B cell (primary cell): Measurements from ENCODE around the gene ABCA2. TPM values are rescaled to one million over a fixed set of nuclear protein-coding genes. Genes with fewer than 3 reads are reported as not detected.

Source experiments
- ATAC-seq: fragments of 200-7000 bp; cut with Tn5 transposase; one replicate; pipeline ENCODE4 v1.10.0; 2021; ENCODE audit warnings: low read depth, mild to moderate bottlenecking, moderate number of reproducible peaks, moderate library complexity
- CTCF ChIA-PET: fragments of 350-600 bp; sonication (Branson Sonifier 250); formaldehyde crosslinking; loops from one replicate; lab custom pipeline; 2021; ENCODE audit warnings: antibody characterized with exemption, inconsistent platforms; lab: Charles Lee
- POLR2A ChIA-PET: fragments of 350-600 bp; sonication (Branson Sonifier 250); formaldehyde crosslinking; loops from one replicate; lab custom pipeline; 2021; ENCODE audit warnings: antibody characterized with exemption; lab: Charles Lee
- DNase-seq: peaks from one replicate; pipeline ENCODE4 v3.0.0; 2013
- H2AFZ ChIP-seq: 2 replicates; pipeline ENCODE4 v1.6.1; 2012; ENCODE audit warnings: mild to moderate bottlenecking, low read depth, low read length; ENCODE audit not compliant: insufficient read depth, poor library complexity, severe bottlenecking
- H3K27ac ChIP-seq, 2 donors: 1 replicate in 1 of 2; 2 replicates in 1 of 2; pipeline ENCODE4 v1.5.1; 2012 to 2013; ENCODE audit warnings: low read length in 2 of 2, mild to moderate bottlenecking in 2 of 2, moderate library complexity in 1 of 2
- H3K27me3 ChIP-seq, 4 experiments: fragments of 200-600 bp in 1 of 4; sonication (generic) in 1 of 4; replicated peaks in 1 of 4; 1 replicate in 2 of 4; 2 replicates in 2 of 4; pipeline versions ENCODE4 v1.6.1 to v1.7.0; 2013 to 2016; ENCODE audit warnings: low read length in 3 of 4, mild to moderate bottlenecking in 2 of 4, mixed read lengths in 1 of 4, moderate library complexity in 1 of 4; ENCODE audit not compliant: insufficient read depth in 4 of 4, control insufficient read depth in 3 of 4; ENCODE audit errors: control extremely low read depth in 1 of 4
- H3K36me3 ChIP-seq, 2 experiments: replicated peaks in 1 of 2; 1 replicate in 1 of 2; 2 replicates in 1 of 2; pipeline versions ENCODE4 v1.6.1 to v1.7.1; 2013; ENCODE audit warnings: low read length in 1 of 2; ENCODE audit not compliant: insufficient read depth in 2 of 2, control insufficient read depth in 1 of 2; ENCODE audit errors: control extremely low read depth in 1 of 2, extremely low read depth in 1 of 2
- H3K4me1 ChIP-seq, 2 donors: fragments of 200-600 bp in 1 of 2; sonication (generic) in 1 of 2; 1 replicate in 1 of 2; 2 replicates in 1 of 2; pipeline versions ENCODE4 v1.5.1 to v1.6.1; 2013 to 2017; ENCODE audit warnings: low read length in 2 of 2; ENCODE audit not compliant: control insufficient read depth in 2 of 2, insufficient read depth in 2 of 2
- H3K4me2 ChIP-seq: replicated peaks from 2 replicates; pipeline ENCODE3; 2012; ENCODE audit warnings: mild to moderate bottlenecking, low read depth, low read length; ENCODE audit not compliant: poor library complexity, severe bottlenecking
- H3K4me3 ChIP-seq, 5 experiments: fragments of 200-600 bp in 1 of 5; sonication (generic) in 1 of 5; 1 replicate in 3 of 5; 2 replicates in 2 of 5; pipeline versions ENCODE4 v1.5.1 to v1.7.0; 2011 to 2016; ENCODE audit warnings: low read length in 4 of 5, mild to moderate bottlenecking in 4 of 5, low read depth in 2 of 5, control low read depth in 1 of 5, moderate library complexity in 1 of 5; ENCODE audit not compliant: insufficient read depth in 1 of 5; ENCODE audit errors: control extremely low read depth in 1 of 5, extremely low read depth in 1 of 5
- H3K79me2 ChIP-seq: fragments of 200-600 bp; sonication (generic); one replicate; pipeline ENCODE4 v1.6.0; 2016; ENCODE audit warnings: low read length; ENCODE audit not compliant: control insufficient read depth, insufficient read depth
- H3K9ac ChIP-seq: fragments of 200-600 bp; sonication (generic); 2 replicates; pipeline ENCODE4 v1.6.1; 2017; ENCODE audit warnings: mild to moderate bottlenecking, low read length, moderate library complexity
- H3K9me3 ChIP-seq, 3 donors: one replicate each; pipeline versions ENCODE4 v1.6.1 to v1.7.1; 2013; ENCODE audit warnings: low read length in 2 of 3; ENCODE audit not compliant: control insufficient read depth in 2 of 3, insufficient read depth in 1 of 3; ENCODE audit errors: control extremely low read depth in 1 of 3
- H4K20me1 ChIP-seq: 2 replicates; pipeline ENCODE4 v1.6.0; 2012; ENCODE audit warnings: mild to moderate bottlenecking, low read length; ENCODE audit not compliant: insufficient read depth, control insufficient read depth, poor library complexity, severe bottlenecking
- H3K27ac Mint-ChIP-seq: one replicate; pipeline ENCODE4 v1.8.0; 2021; ENCODE audit warnings: mixed read lengths
- H3K27me3 Mint-ChIP-seq: one replicate; pipeline ENCODE4 v1.8.0; 2021; ENCODE audit warnings: mixed read lengths
- H3K4me1 Mint-ChIP-seq: one replicate; pipeline ENCODE4 v1.8.0; 2021; ENCODE audit warnings: mixed read lengths
- H3K4me3 Mint-ChIP-seq: one replicate; pipeline ENCODE4 v1.8.0; 2021; ENCODE audit warnings: mixed read lengths
- H3K9me3 Mint-ChIP-seq: one replicate; pipeline ENCODE4 v1.8.0; 2022; ENCODE audit warnings: mixed read lengths; ENCODE audit not compliant: insufficient read depth
- EZH2 ChIP-seq: IDR thresholded peaks from 2 replicates; pipeline ENCODE4 v1.6.1; 2012; ENCODE audit warnings: borderline replicate concordance, low read depth, mild to moderate bottlenecking, moderate library complexity, low read length; ENCODE audit not compliant: insufficient read depth, poor library complexity, severe bottlenecking
- WGBS: methylation state at CpG from one replicate; pipeline ENCODE4 v1.1.5; 2013; ENCODE audit warnings: missing lambda C conversion rate; ENCODE audit not compliant: insufficient coverage; 5-methylcytosine and 5-hydroxymethylcytosine counted together
- intact Hi-C: fragments of 100-400 bp; cut with micrococcal nuclease; formaldehyde crosslinking; loops from one replicate; pipeline ENCODE4 v1.10.0; 2022
- polyA plus RNA-seq: library from polyadenylated mRNA; depleted of rRNA; stranded (reverse); fragments of >200 nt; gene quantifications from 2 replicates; pipeline ENCODE4 v1.2.3, GENCODE V29; 2012
- total RNA-seq, 2 donors: library from RNA; stranded (reverse); fragments of 120-200 nt in 1 of 2; gene quantifications; 1 replicate in 1 of 2; 2 replicates in 1 of 2; pipeline versions ENCODE4 v1.2.3 to v1.2.4, GENCODE V29; 2013 to 2022
- TF ChIP-seq, protein P1 (sequence below): fragments of 200-600 bp; IDR thresholded peaks from one replicate; pipeline ENCODE4 v1.8.0; 2022; ENCODE audit warnings: antibody characterized with exemption, mild to moderate bottlenecking

Gene ABCA2
- total and polyA plus RNA-seq, 2 donors (not counting 1 experiment from before 2014, with no cell fraction given), result 30.7 to 61.1 TPM

DNA sequence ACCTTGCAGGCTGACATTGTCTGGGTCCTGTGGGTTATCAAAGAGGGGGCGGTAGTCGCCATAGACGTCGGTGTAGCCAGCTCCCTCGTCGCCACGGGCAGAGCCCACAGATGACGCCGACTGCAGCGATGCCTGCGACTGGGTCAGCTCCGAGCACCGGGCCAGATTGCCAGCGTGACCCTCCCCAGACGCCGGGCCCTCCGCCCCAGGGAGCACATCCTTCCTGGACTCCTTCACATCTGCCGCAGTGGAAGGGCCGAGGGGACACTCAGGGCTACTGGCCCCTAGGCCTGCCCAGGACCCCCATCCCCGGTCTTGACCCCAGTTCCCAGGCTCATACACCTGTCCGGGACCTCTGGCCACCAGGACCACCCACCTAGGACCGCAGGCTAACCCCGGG, 13.9 kb downstream of the ABCA2 start:
- ChIA-PET CTCF (interaction anchor here (1.2 kb wide), 1 partner anchor 21 kb away, joined by 3 read pairs; no protein-coding TSS in a partner anchor), POLR2A (no interaction called here)
- no peak overlapping the region for H3K27ac Mint-ChIP-seq
- no peaks in the 10 kb centered on the region for H3K4me1 Mint-ChIP-seq
- TF ChIP-seq EZH2, result no peak
- TF ChIP-seq, protein P1, sequence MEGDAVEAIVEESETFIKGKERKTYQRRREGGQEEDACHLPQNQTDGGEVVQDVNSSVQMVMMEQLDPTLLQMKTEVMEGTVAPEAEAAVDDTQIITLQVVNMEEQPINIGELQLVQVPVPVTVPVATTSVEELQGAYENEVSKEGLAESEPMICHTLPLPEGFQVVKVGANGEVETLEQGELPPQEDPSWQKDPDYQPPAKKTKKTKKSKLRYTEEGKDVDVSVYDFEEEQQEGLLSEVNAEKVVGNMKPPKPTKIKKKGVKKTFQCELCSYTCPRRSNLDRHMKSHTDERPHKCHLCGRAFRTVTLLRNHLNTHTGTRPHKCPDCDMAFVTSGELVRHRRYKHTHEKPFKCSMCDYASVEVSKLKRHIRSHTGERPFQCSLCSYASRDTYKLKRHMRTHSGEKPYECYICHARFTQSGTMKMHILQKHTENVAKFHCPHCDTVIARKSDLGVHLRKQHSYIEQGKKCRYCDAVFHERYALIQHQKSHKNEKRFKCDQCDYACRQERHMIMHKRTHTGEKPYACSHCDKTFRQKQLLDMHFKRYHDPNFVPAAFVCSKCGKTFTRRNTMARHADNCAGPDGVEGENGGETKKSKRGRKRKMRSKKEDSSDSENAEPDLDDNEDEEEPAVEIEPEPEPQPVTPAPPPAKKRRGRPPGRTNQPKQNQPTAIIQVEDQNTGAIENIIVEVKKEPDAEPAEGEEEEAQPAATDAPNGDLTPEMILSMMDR, result no peak
- H3K27me3 ChIP-seq, result no peaks in the 10 kb centered on the region
- H3K4me3 Mint-ChIP-seq, result no peak overlapping the region
- WGBS, result 92% methylated on average over 23 of the region's 23 CpGs
- no peaks in the 10 kb centered on the region for H3K4me1 ChIP-seq
- H3K4me3 ChIP-seq, result no peak overlapping the region
- H3K27ac ChIP-seq, result no peak overlapping the region
- H3K79me2 ChIP-seq, result no peaks in the 10 kb centered on the region
- H3K9me3 ChIP-seq, result no peaks in the 10 kb centered on the region
- H3K9me3 Mint-ChIP-seq, result no peaks in the 10 kb centered on the region
- ATAC-seq, result no peak
- no peak overlapping the region for H3K4me2 ChIP-seq
- H3K27me3 Mint-ChIP-seq, result no peaks in the 10 kb centered on the region
- no peak for DNase-seq
- no peaks in the 10 kb centered on the region for H4K20me1 ChIP-seq
- intact Hi-C loops, result no loop called here
- H3K36me3 ChIP-seq, result peaks cover 1 to 5% of the 10 kb centered on the region in 2 experiments
- no peak overlapping the region for H2AFZ ChIP-seq
- no peak overlapping the region for H3K9ac ChIP-seq

DNA sequence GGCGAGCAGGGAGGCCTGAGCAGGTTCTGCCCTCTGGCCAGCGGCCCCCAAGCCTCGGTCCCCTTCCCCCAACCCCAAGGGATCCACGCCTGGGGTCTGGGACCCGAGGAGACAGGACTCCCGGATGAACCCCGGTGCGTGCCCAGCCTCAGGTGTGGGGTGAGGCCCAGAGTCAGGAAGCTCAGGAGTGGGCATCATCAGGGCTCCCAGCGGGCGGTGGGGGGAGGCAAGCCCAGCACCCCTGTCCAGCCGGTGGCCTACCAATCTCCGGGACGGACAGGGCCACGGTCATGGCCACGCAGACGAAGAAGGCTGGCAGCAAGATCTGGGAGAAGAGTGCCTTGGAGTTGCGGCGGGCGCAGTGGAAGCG, 14.5 kb downstream of the ABCA2 start:
- intact Hi-C loops, result no loop called here
- H3K36me3 ChIP-seq, result peaks cover 1 to 5% of the 10 kb centered on the region in 2 experiments
- H3K4me3 ChIP-seq, result no peak overlapping the region
- no peak overlapping the region for H3K4me3 Mint-ChIP-seq
- H2AFZ ChIP-seq, result no peak overlapping the region
- CTCF ChIA-PET, result no interaction called here
- 97% methylated on average over 20 of the region's 20 CpGs for WGBS
- no peak for ATAC-seq
- H3K9me3 ChIP-seq, result no peaks in the 10 kb centered on the region
- H3K27ac Mint-ChIP-seq, result no peak overlapping the region
- no peaks in the 10 kb centered on the region for H3K9me3 Mint-ChIP-seq
- H3K4me1 Mint-ChIP-seq, result no peaks in the 10 kb centered on the region
- no peak overlapping the region for H3K4me2 ChIP-seq
- no peaks in the 10 kb centered on the region for H3K79me2 ChIP-seq
- no peaks in the 10 kb centered on the region for H4K20me1 ChIP-seq
- POLR2A ChIA-PET, result no interaction called here
- TF ChIP-seq, protein P1, result no peak
- no peak for TF ChIP-seq EZH2
- H3K27me3 Mint-ChIP-seq, result no peaks in the 10 kb centered on the region
- no peak overlapping the region for H3K9ac ChIP-seq
- no peak overlapping the region for H3K27ac ChIP-seq
- H3K27me3 ChIP-seq, result no peaks in the 10 kb centered on the region
- H3K4me1 ChIP-seq, result no peaks in the 10 kb centered on the region
- DNase-seq, result no peak
